SK-N-SH (cell line): ENCODE data around the gene UCHL1. TPM values are rescaled to one million over a fixed set of nuclear protein-coding genes. Genes with fewer than 3 reads are reported as not detected.

Experiments used
- CTCF ChIA-PET: fragments of 300-600, 350-600 bp; formaldehyde crosslinking; extraction: SDS; loops from one replicate; lab custom pipeline; 2021; lab: Yijun Ruan, JAX
- POLR2A ChIA-PET: fragments of 350-600 bp; sonication (Branson Sonifier 250); formaldehyde crosslinking; extraction: SDS; loops from one replicate; lab custom pipeline; 2020; ENCODE audit warnings: antibody characterized with exemption, inconsistent platforms; lab: Yijun Ruan, JAX
- DNase-seq: peaks from one replicate; pipeline ENCODE4 v3.0.0; 2012
- H2AFZ ChIP-seq: fragments of 200-600 bp; sonication (generic); 2 replicates; pipeline ENCODE4 v1.8.1; 2016; ENCODE audit warnings: antibody characterized with exemption, mild to moderate bottlenecking, low read depth
- H3F3A ChIP-seq: fragments of 200-600 bp; sonication (generic); replicated peaks from 2 replicates; pipeline ENCODE3; 2016; ENCODE audit warnings: antibody characterized with exemption, mild to moderate bottlenecking; ENCODE audit not compliant: insufficient read depth
- H3K27ac ChIP-seq, 2 experiments: fragments of 200-500 bp in 1 of 2; fragments of 200-600 bp in 1 of 2; sonication (Bioruptor generic) in 1 of 2; sonication (generic), shearing (Covaris generic) in 1 of 2; 2 replicates each; pipeline versions ENCODE4 v1.5.1 to v1.6.1; 2014 to 2016; ENCODE audit warnings: low read depth in 2 of 2, inconsistent platforms in 1 of 2, low read length in 1 of 2, mild to moderate bottlenecking in 1 of 2, mixed read lengths in 1 of 2
- H3K27me3 ChIP-seq: fragments of 200-600 bp; sonication (generic), shearing (Covaris generic); 2 replicates; pipeline ENCODE4 v1.6.1; 2016; ENCODE audit warnings: mixed run types; ENCODE audit not compliant: insufficient read depth
- H3K36me3 ChIP-seq, 2 experiments: fragments of 200-500 bp in 1 of 2; fragments of 200-600 bp in 1 of 2; sonication (Bioruptor generic) in 1 of 2; sonication (generic) in 1 of 2; replicated peaks in 1 of 2; 2 replicates each; pipeline versions ENCODE3 to v1.5.1; 2014 to 2016; ENCODE audit warnings: low read length in 1 of 2, mild to moderate bottlenecking in 1 of 2; ENCODE audit not compliant: insufficient read depth in 2 of 2, control insufficient read depth in 1 of 2
- H3K4me1 ChIP-seq, 2 experiments: fragments of 200-500 bp in 1 of 2; fragments of 200-600 bp in 1 of 2; sonication (Bioruptor generic) in 1 of 2; sonication (generic), shearing (Covaris generic) in 1 of 2; 2 replicates each; pipeline versions ENCODE4 v1.5.1 to v1.6.1; 2014 to 2016; ENCODE audit warnings: low read depth in 1 of 2, low read length in 1 of 2, mixed run types in 1 of 2; ENCODE audit not compliant: insufficient read depth in 2 of 2, control insufficient read depth in 1 of 2
- H3K4me2 ChIP-seq: fragments of 200-600 bp; sonication (generic), shearing (Covaris generic); 2 replicates; pipeline ENCODE4 v1.6.1; 2017; ENCODE audit warnings: mixed run types
- H3K4me3 ChIP-seq, 2 experiments: fragments of 200-500 bp in 1 of 2; fragments of 200-600 bp in 1 of 2; sonication (Bioruptor generic) in 1 of 2; sonication (generic), shearing (Covaris generic) in 1 of 2; 2 replicates each; pipeline versions ENCODE4 v1.5.1 to v1.8.1; 2014 to 2016; ENCODE audit warnings: low read depth in 2 of 2, inconsistent platforms in 1 of 2, low read length in 1 of 2, mild to moderate bottlenecking in 1 of 2, mixed read lengths in 1 of 2, moderate library complexity in 1 of 2
- H3K79me2 ChIP-seq: fragments of 200-600 bp; sonication (generic); 2 replicates; pipeline ENCODE4 v1.8.1; 2017; ENCODE audit warnings: mild to moderate bottlenecking; ENCODE audit not compliant: insufficient read depth
- H3K9ac ChIP-seq: fragments of 200-600 bp; sonication (generic); 2 replicates; pipeline ENCODE4 v1.6.1; 2017; ENCODE audit warnings: mixed run types
- H3K9me2 ChIP-seq: fragments of 200-600 bp; sonication (generic); 2 replicates; pipeline ENCODE4 v1.6.1; 2017; ENCODE audit warnings: mixed run types
- H3K9me3 ChIP-seq: fragments of 200-600 bp; sonication (generic); 2 replicates; pipeline ENCODE4 v1.6.1; 2017; ENCODE audit warnings: mixed run types, mild to moderate bottlenecking, moderate library complexity
- H4K20me1 ChIP-seq: fragments of 200-600 bp; sonication (generic); 2 replicates; pipeline ENCODE4 v1.6.1; 2017; ENCODE audit warnings: mild to moderate bottlenecking, mixed run types; ENCODE audit not compliant: insufficient read depth
- CHD2 ChIP-seq: fragments of 150-350 bp; IDR thresholded peaks from 2 replicates; pipeline ENCODE4 v1.6.1; 2018; ENCODE audit warnings: low read length; ENCODE audit not compliant: partially characterized antibody
- ELF1 ChIP-seq: IDR thresholded peaks from 2 replicates; pipeline ENCODE4 v1.4.0; 2012
- EZH2phosphoT487 ChIP-seq: fragments of 200-600 bp; sonication (generic); IDR thresholded peaks from 2 replicates; pipeline ENCODE4 v1.6.1; 2017; ENCODE audit warnings: low read depth, mixed run types, mild to moderate bottlenecking, antibody characterized with exemption, moderate library complexity, borderline replicate concordance
- FOSL2 ChIP-seq: IDR thresholded peaks from 2 replicates; pipeline ENCODE4 v1.4.0; 2012; ENCODE audit warnings: low read depth, mild to moderate bottlenecking, moderate library complexity, borderline replicate concordance
- FOXJ3 ChIP-seq: sonication (generic); formaldehyde crosslinking; IDR thresholded peaks from 2 replicates; pipeline ENCODE4 v1.5.1; 2020; ENCODE audit warnings: mild to moderate bottlenecking, missing genetic modification reagents
- FOXM1 ChIP-seq: IDR thresholded peaks from 2 replicates; pipeline ENCODE4 v1.4.0; 2012; ENCODE audit warnings: low read depth, mild to moderate bottlenecking
- GABPA ChIP-seq: IDR thresholded peaks from 2 replicates; pipeline ENCODE4 v1.4.0; 2012; ENCODE audit warnings: low read depth, mild to moderate bottlenecking
- JUND ChIP-seq: IDR thresholded peaks from 2 replicates; pipeline ENCODE4 v1.4.0; 2012
- MAX ChIP-seq: IDR thresholded peaks from 2 replicates; pipeline ENCODE4 v1.4.0; 2012; ENCODE audit warnings: low read depth
- MEF2A ChIP-seq: IDR thresholded peaks from 2 replicates; pipeline ENCODE4 v1.4.0; 2012; ENCODE audit warnings: low read depth, borderline replicate concordance
- MXI1 ChIP-seq: IDR thresholded peaks from 2 replicates; pipeline ENCODE4 v1.6.1; 2012; ENCODE audit warnings: mild to moderate bottlenecking, low read depth, low read length, improper control_type of control experiment
- NFIC ChIP-seq: IDR thresholded peaks from 2 replicates; pipeline ENCODE4 v1.4.0; 2012; ENCODE audit warnings: borderline replicate concordance
- RXRA ChIP-seq: IDR thresholded peaks from 2 replicates; pipeline ENCODE4 v1.4.0; 2012; ENCODE audit warnings: low read depth, mild to moderate bottlenecking, borderline replicate concordance
- TCF12 ChIP-seq: IDR thresholded peaks from 2 replicates; pipeline ENCODE4 v1.4.0; 2012
- TEAD4 ChIP-seq: IDR thresholded peaks from 2 replicates; pipeline ENCODE4 v1.4.0; 2012; ENCODE audit warnings: mild to moderate bottlenecking, borderline replicate concordance; ENCODE audit not compliant: insufficient read depth
- USF1 ChIP-seq: IDR thresholded peaks from 2 replicates; pipeline ENCODE4 v1.4.0; 2012; ENCODE audit warnings: low read depth, borderline replicate concordance
- YY1 ChIP-seq: IDR thresholded peaks from 2 replicates; pipeline ENCODE4 v1.4.0; 2012; ENCODE audit warnings: low read depth, mild to moderate bottlenecking
- WGBS: methylation state at CpG from one replicate; pipeline ENCODE4 v1.1.6; 2017; ENCODE audit warnings: low lambda C conversion rate; 5-methylcytosine and 5-hydroxymethylcytosine counted together
- polyA plus RNA-seq, 3 experiments: library from polyadenylated mRNA; depleted of rRNA; stranded (reverse); fragments of >200 nt; gene quantifications; 2 replicates each; pipeline ENCODE4 v1.2.3, GENCODE V29; 2012
- TF ChIP-seq, protein P1 (sequence below): fragments of 150-350 bp; IDR thresholded peaks from 2 replicates; pipeline ENCODE4 v1.6.1; 2017; ENCODE audit warnings: antibody characterized with exemption, low read length, low read depth, borderline replicate concordance
- TF ChIP-seq, protein P2 (sequence below): IDR thresholded peaks from 2 replicates; pipeline ENCODE4 v1.6.1; 2012; ENCODE audit warnings: mild to moderate bottlenecking, low read depth, low read length, moderate library complexity
- TF ChIP-seq, protein P3 (sequence below): fragments of 150-350 bp; IDR thresholded peaks from 2 replicates; pipeline ENCODE4 v1.6.1; 2016; ENCODE audit warnings: mild to moderate bottlenecking, low read depth, low read length

Gene UCHL1
- polyA plus RNA-seq, 1 of the 3 experiments (the other 2 are of a cell fraction), result 1,518 TPM

DNA sequence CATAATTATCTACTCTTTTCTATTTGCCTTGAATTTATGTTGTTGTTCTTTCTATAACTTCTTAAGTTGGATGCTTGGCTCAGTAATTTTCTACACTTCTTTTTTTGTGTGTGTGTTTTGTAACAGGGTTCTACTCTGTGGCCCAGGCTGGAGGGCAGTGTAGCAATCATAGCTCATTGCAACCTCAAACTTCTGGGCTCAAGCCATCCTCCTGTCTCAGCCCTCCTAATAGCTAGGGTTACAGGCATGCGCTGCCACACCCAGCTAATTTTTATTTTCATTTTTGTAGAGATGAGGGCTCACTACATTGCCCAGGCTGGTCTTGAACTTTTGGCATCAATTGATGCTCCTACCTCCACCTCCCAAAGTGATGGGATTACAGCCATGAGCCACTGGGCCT, 20.7 kb upstream of the UCHL1 start (continued):
- TF ChIP-seq NFIC (no peak), EZH2phosphoT487 (no peak), MAX (no peak)

DNA sequence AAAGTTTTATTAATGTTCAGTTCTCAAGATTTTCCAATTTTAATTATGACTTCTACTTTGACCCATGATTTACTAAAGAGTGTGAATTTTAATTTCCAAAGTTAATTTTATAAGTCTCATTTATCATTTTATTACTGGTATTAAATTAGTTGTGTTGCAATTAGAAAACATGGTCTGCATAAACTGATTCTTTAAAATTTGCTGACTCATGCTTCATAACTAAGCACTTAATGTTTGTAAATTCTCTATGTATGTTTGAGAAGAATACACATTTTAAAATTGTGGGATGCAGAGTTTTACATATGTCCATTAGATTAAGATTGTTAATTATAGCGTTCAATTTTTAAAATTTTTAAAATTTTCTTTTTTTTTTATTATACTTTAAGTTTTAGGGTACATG, 20.2 kb upstream of the UCHL1 start:
- POLR2A ChIA-PET, result no interaction called here
- TF ChIP-seq MEF2A, result no peak
- TF ChIP-seq JUND, result no peak
- TF ChIP-seq FOXM1, result no peak
- no peak for TF ChIP-seq FOXJ3
- no peak for TF ChIP-seq MXI1
- Histone ChIP-seq H3K27ac (no peak overlapping the region), H3K4me1 (no peaks in the 10 kb centered on the region), H3K4me3 (no peak overlapping the region), H3K27me3 (no peaks in the 10 kb centered on the region), H3K9ac (no peak overlapping the region), H3F3A (no peaks in the 10 kb centered on the region), H4K20me1 (no peaks in the 10 kb centered on the region), H3K36me3 (no peaks in the 10 kb centered on the region), H3K9me2 (no peaks in the 10 kb centered on the region), H3K4me2 (no peak overlapping the region), H3K79me2 (no peaks in the 10 kb centered on the region), H2AFZ (no peak overlapping the region), H3K9me3 (no peaks in the 10 kb centered on the region)
- WGBS, result 76% methylated on average over 1 of the region's 1 CpG
- DNase-seq, result no peak
- CTCF ChIA-PET, result no interaction called here

DNA sequence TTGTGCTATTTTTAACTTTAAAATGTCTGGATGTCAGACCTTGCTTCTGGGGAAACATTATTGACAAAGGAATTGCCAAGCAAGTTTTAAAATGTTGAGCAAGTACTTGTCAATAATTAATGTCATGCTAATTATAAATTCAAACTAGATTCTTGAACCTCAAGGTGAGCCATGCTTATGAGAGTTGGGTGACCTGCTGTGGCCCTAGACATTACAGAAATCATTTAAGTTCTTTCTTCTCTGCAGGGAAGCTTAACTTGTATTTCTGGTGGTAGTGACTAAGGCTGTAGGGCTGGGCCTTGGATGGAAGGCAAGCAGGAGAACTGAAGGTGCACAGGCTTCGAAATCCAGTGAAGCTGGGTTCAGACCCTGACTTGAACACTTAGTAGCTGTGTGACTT, 14.8 kb upstream of the UCHL1 start:
- POLR2A ChIA-PET, result no interaction called here
- no peaks in the 10 kb centered on the region for H4K20me1 ChIP-seq
- H3K79me2 ChIP-seq, result no peaks in the 10 kb centered on the region
- WGBS, result 73% methylated on average over 1 of the region's 1 CpG
- H3K9me2 ChIP-seq, result no peaks in the 10 kb centered on the region
- H3K4me3 ChIP-seq, result no peak overlapping the region
- H2AFZ ChIP-seq, result no peak overlapping the region
- H3K4me1 ChIP-seq, result no peaks in the 10 kb centered on the region
- no peak overlapping the region for H3K4me2 ChIP-seq
- CTCF ChIA-PET, result no interaction called here
- H3K9ac ChIP-seq, result no peak overlapping the region
- no peaks in the 10 kb centered on the region for H3K36me3 ChIP-seq
- H3K9me3 ChIP-seq, result no peaks in the 10 kb centered on the region
- no peak for DNase-seq
- H3F3A ChIP-seq, result no peaks in the 10 kb centered on the region
- no peaks in the 10 kb centered on the region for H3K27me3 ChIP-seq
- H3K27ac ChIP-seq, result no peak overlapping the region
- TF ChIP-seq, protein P1, sequence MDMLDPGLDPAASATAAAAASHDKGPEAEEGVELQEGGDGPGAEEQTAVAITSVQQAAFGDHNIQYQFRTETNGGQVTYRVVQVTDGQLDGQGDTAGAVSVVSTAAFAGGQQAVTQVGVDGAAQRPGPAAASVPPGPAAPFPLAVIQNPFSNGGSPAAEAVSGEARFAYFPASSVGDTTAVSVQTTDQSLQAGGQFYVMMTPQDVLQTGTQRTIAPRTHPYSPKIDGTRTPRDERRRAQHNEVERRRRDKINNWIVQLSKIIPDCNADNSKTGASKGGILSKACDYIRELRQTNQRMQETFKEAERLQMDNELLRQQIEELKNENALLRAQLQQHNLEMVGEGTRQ, result no peak
- TF ChIP-seq, protein P2, sequence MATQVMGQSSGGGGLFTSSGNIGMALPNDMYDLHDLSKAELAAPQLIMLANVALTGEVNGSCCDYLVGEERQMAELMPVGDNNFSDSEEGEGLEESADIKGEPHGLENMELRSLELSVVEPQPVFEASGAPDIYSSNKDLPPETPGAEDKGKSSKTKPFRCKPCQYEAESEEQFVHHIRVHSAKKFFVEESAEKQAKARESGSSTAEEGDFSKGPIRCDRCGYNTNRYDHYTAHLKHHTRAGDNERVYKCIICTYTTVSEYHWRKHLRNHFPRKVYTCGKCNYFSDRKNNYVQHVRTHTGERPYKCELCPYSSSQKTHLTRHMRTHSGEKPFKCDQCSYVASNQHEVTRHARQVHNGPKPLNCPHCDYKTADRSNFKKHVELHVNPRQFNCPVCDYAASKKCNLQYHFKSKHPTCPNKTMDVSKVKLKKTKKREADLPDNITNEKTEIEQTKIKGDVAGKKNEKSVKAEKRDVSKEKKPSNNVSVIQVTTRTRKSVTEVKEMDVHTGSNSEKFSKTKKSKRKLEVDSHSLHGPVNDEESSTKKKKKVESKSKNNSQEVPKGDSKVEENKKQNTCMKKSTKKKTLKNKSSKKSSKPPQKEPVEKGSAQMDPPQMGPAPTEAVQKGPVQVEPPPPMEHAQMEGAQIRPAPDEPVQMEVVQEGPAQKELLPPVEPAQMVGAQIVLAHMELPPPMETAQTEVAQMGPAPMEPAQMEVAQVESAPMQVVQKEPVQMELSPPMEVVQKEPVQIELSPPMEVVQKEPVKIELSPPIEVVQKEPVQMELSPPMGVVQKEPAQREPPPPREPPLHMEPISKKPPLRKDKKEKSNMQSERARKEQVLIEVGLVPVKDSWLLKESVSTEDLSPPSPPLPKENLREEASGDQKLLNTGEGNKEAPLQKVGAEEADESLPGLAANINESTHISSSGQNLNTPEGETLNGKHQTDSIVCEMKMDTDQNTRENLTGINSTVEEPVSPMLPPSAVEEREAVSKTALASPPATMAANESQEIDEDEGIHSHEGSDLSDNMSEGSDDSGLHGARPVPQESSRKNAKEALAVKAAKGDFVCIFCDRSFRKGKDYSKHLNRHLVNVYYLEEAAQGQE, result no peak
- TF ChIP-seq, protein P3, sequence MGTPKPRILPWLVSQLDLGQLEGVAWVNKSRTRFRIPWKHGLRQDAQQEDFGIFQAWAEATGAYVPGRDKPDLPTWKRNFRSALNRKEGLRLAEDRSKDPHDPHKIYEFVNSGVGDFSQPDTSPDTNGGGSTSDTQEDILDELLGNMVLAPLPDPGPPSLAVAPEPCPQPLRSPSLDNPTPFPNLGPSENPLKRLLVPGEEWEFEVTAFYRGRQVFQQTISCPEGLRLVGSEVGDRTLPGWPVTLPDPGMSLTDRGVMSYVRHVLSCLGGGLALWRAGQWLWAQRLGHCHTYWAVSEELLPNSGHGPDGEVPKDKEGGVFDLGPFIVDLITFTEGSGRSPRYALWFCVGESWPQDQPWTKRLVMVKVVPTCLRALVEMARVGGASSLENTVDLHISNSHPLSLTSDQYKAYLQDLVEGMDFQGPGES, result no peak
- TF ChIP-seq FOSL2, result no peak
- TF ChIP-seq USF1, result no peak
- no peak for TF ChIP-seq NFIC
- no peak for TF ChIP-seq ELF1
- TF ChIP-seq FOXJ3, result no peak
- TF ChIP-seq YY1, result no peak
- no peak for TF ChIP-seq GABPA
- no peak for TF ChIP-seq TEAD4
- TF ChIP-seq TCF12, result no peak
- TF ChIP-seq FOXM1, result no peak
- no peak for TF ChIP-seq MAX
- no peak for TF ChIP-seq CHD2
- TF ChIP-seq RXRA, result no peak
